GM12872 (cell line): ENCODE results near the gene ZCCHC24.

ENCODE experiments used
- TF ChIP-seq, protein P1 (sequence below): IDR thresholded peaks from 3 replicates; pipeline ENCODE4 v1.5.1; 2011; ENCODE audit warnings: low read depth, mild to moderate bottlenecking, low read length, moderate library complexity; ENCODE audit not compliant: insufficient read depth

Gene ZCCHC24

DNA sequence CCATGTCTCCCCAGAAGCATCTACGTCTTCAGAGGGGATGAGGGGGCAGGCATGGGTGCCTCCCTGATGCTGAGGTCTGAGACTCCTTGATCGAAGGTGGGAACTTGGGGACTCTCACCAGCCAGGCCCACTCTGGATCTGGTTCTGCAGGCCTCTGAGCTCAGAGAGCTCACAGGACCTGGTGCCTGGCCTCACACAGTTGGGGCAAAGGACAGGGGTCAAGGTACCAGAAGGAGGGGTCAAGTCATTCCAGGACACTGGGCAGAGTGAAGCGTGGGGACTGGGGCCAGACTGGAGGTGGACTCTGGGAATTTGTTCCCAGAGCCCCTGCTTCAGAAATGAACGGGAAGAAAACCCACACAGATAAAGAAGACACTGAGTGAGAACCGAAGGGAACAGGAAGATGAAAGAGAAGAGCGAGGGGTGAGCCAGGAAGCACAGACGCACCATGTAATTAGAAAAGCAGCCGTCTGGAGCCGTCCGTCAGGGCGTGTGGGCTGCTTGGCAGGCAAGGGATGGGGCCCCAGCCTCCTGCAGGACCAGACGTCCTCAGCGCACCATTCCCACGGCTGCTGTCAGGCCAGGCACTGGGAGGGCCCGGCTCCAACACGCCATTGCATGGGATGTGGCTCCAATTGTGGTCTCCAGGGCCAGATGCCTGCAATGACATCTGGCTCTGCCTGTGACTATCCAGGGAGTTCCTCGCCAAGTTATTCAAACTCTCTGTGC is 47.7 kb downstream of the ZCCHC24 start:
- TF ChIP-seq, protein P1, sequence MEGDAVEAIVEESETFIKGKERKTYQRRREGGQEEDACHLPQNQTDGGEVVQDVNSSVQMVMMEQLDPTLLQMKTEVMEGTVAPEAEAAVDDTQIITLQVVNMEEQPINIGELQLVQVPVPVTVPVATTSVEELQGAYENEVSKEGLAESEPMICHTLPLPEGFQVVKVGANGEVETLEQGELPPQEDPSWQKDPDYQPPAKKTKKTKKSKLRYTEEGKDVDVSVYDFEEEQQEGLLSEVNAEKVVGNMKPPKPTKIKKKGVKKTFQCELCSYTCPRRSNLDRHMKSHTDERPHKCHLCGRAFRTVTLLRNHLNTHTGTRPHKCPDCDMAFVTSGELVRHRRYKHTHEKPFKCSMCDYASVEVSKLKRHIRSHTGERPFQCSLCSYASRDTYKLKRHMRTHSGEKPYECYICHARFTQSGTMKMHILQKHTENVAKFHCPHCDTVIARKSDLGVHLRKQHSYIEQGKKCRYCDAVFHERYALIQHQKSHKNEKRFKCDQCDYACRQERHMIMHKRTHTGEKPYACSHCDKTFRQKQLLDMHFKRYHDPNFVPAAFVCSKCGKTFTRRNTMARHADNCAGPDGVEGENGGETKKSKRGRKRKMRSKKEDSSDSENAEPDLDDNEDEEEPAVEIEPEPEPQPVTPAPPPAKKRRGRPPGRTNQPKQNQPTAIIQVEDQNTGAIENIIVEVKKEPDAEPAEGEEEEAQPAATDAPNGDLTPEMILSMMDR = no peak

DNA sequence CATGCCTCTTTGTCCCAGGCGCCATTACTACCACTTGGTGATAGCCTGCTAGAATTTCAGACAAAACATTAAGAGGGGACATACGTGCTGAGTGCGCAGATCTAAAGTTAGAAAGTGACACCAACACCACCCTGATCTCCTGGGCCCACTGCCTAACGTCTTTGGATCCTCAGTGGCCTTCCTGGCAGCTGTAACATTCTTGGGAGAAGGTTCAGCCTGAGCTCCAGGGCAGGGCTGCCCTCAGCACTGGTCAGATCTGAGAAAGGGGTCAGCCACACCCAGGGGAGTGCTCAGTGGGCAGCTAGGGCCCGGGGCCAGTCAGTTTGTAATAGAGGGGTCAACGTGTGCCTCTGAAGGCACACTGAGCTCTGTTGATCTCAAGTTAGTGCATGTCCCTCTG is 48.4 kb downstream of the ZCCHC24 start:
- TF ChIP-seq, protein P1 = no peak

DNA sequence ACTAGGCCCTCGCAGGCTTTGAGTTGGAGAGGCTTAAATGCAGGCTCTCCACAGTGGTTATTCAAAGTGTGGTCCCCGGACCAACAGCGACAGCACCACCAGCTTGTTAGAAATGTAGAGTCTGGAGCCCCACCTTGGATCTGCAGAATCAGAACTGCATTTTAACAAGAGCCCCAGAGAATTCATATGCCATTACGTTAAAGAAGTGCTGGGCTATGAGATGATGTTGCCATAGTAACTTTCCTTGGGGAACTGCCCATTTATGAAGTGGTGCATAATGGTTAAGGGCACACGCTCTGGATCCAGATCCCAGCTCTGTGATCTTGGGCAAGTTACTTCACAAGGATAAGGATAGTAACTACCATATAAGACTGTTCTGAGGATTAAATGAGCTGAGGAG is 48.9 kb downstream of the ZCCHC24 start:
- TF ChIP-seq, protein P1 = no peak

DNA sequence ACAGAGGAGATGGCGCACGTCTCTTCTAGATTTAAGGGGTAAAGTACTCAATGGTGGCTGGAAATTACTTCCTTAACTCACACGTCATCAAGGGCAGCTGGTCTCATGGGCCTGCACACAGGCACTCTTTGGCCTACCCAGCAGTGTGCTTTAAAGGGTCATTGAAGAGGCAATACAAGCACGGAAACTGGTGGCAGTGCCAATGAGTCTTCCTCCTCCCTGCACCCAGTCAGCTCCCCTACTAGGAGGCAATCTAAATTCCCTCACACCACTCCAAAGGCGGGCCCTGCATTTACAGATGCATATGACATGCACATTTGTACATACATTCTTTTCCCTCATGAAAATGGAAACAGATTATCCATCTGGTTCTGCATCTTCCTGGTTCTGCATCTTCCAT is 50.8 kb downstream of the ZCCHC24 start:
- TF ChIP-seq, protein P1 = no peak

DNA sequence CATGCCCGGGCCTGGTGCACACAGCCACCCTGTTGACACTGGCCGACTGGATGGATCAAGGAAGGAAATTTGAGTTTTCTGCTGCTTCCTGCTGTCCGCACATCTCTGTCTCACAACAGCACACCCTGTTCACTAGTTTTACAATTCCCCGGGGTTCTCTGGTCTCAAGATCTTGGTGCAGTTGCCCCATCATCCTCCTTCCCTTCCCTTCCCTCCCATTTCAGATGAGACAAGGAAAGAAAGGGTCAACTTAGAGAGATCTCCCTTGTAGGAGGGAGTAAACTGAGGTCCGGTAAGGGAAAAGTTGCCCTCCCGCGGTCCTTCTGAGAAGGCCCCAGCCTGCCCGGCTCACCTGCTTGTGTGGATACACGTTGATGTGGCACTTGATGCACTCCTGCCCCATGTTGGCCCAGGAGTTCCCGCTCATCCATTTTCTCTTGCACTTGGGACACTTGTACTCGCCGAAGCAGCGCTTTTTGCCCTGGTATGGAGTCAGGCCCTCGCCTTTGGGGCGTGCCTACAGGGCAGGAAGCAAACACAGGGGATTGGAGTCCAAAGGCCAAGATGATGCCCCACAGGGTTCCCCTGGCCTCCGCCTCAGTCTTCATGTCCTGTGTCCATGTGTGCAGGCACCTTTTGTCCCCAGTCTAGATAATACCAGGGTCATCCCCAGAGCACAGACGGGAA is 51.4 kb downstream of the ZCCHC24 start:
- TF ChIP-seq, protein P1 = no peak

DNA sequence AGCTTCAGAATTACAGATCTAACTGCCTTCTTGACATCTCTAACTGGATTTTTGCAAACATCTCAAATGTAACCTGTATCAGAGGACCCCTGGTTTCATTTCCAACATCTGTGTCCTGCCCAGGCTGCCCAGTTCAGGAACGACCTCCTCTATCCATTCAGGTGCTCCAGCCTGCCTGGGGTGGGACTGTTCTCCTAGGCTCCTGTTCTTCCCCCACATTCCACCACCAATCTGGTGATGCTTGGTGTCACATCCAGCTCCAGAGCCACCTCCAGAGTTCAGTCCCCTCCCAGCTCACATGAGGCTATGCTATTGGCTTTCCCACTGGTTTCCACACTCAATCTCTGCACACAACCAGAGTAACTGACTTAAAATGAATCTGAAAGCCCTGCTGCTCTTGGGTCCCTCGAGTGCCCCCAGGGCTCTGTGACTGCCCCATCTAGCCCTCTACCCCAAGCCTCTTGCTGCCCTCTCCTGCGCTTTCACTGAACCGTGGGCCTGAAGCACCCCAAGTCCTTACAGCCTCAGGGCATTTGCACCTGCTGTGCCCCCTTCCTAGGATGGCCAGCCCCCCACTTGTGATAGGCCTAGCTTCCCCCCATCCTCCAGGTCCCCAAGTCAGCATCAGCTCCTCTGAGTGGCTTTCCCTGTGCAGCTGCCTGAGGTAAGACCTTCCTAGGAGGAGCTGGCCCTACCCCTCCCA is 52.1 kb downstream of the ZCCHC24 start:
- TF ChIP-seq, protein P1 = no peak

DNA sequence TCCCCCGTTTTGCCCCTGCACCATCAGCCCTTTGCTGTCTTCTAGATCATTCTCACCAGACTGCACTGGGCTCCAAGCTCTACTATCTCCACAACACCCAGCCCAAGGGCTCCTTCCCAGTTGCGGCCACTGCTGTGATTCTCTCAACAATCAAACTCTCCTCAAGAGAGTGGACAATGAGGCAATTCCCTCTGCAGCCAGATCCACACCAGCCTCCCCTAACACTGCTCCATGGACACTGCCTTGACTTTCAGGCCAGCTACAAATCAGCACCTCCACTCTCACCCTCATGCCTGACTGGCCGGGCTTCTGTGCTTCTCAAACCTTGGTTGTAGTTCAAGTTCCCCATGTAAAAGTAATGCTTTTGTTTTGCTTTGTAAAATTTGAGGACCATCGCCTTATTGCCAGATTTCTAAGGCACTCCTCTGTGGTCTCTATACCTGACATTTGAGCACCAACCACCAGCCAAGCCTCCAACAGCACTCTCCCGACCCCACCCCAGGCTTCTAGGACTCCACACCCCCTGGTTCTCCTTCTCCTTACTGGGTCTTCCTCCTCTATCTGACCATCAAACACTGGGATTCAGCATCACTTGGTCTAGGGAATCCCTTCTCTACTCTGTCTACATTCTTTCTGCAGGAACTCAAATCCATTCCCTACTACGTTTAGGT is 52.8 kb downstream of the ZCCHC24 start:
- TF ChIP-seq, protein P1 = no peak
